Stimulated activated CD4-positive, alpha-beta T cell treated with anti-CD3 and anti-CD28 coated beads, Interleukin-1b, Interleukin-23, amount 100 ng/mL, for 4 hours (primary cell): ENCODE measurements around the gene TMEM121.

Experiments used
- DNase-seq, 2 donors: peaks; one replicate each; pipeline ENCODE4 v3.0.0-alpha.2; 2020; ENCODE audit warnings: low read depth in 2 of 2

The TMEM121 gene

DNA sequence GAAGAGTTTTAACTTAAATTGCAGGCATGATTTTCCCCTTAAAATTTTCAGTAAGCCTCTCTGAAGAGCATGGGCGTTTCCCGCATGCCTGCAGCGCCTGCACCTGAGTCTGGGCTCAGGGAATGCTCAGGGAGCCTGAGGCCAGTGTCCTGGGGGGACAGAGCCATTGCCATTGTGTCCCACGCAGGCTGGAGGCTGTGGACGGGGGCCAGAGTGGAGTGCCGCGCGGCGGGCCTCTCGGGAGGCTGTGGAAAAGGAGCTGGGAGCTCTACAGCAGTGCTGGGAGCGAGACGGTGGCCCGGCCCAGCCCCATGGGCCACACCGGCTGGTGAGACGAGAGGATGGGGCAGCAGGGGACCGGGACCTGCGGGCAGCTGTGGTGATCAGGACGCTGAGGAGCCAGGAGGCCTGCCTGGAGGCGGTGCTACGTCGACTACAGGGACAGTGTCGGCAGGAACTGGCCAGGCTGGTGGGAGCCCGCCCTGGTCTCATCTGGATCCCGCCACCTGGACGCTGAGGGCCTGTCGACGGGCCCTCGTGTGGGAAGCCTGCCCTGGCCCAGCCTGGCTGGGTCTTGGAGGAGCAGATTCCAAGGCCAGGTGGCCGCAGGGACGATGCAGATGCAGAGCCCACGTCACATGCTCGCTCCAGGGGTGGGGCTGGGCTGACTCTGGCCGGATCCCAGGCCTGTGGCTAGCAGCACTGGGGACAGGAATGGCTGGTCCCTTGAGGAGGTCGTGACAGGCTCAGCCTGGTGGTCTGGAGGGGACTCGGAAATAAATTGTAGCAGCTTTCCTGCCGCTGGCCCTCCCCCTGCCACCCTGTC is 27.7 kb upstream of the TMEM121 start:
- no peak for DNase-seq

DNA sequence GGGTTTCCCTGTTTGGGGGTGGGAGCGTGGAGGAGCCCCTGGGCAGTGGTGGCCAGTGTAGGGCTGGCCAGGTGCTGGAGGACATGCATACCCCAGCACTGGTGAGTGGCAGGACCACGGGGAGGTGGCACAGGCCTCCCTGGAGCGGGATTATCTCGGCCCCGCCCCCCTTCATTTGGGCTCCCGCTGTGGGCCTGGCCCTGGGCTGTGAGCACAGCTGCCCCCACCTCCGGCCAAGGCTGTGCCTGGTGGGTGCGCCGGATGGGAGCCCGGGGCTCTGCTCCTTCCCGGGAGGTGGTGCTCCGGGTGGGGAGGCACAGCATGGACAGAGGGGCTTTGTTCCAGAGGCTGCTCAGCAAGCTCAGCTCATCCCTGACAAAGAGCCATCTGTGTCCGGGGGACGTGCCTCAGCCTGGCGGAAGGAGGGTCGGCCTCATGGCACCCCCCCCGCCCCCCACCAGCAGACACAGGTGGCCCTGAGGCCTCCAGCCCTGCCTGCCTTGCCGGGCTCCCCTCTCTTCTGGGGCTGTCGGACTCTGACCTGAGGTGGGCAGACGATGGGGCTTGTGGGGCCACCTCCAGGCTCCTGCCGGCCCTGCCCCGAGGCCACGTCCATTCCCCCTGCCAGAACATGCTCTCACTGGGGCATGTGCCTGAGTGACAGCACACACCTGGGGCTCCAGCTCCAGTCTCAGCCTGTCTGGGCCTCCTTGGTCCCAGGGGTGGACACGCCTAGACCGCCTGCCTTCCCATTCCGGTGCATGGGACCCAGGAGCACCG is 26.9 kb upstream of the TMEM121 start:
- DNase-seq, result no peak

DNA sequence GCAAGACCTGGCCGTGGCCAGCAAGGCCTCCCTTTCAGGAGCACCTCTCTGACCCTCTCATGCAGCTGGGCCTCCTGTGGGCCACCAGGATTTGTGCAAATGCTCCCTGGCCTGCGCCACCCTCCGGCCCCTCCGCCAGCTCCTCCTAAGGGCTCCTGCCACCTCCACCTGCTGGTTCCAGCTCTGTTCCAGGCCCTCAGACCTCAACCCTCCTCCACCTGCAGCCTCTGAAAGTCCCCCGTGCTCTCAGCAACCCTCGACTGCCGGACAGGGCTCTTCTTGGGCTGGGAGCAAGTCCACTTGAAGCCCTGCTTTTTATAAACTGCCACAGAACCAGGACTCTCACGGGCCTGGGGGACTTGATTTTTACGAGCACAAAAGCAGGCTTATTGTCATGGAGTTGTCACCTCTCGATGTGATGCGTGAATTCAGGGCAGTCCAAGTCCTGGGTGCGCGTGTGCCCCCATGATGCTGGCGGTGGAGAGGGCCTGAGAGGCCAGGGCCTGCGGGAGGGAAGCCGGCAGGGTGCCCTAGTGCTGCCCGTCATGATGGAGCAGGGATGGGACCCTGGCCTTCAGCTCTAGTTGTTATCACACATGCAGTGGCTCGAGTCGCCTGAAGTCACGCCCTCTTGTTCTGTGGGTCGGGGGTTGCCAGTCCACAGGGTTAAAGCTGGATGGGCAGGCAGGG is 26.2 kb upstream of the TMEM121 start:
- DNase-seq, result no peak

- DNase-seq, result no peak
These were observed 25.7 kb upstream of the TMEM121 start for GRCh38 chr14:105500726-105501101.

- no peak for DNase-seq
These were observed 24.7 kb upstream of the TMEM121 start for GRCh38 chr14:105501504-105502291.

GRCh38 chr14:105502446-105503295 is 23.7 kb upstream of the TMEM121 start:
- DNase-seq, result no peak

DNA sequence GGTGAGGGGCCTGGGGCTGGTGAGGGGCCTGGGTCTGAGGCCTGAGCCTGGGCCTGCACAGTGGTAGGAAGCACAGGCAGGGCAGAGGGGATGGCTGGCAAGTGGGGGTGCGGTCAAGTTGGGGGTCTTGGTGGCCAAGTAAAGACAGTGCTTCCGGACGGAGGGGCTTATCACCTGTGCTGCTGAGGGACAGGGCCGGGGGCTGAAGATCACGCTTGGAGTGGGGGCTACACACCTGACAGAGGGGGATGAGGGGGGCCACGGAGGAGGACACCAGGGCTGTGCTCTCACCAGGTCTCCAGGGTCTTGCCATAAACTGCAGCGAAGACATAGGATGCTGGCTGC is 23.1 kb upstream of the TMEM121 start:
- no peak for DNase-seq

GRCh38 chr14:105503935-105504692 is 22.3 kb upstream of the TMEM121 start:
- DNase-seq, result no peak

- DNase-seq, result no peak
These were observed 21.3 kb upstream of the TMEM121 start for GRCh38 chr14:105505101-105505500.

DNA sequence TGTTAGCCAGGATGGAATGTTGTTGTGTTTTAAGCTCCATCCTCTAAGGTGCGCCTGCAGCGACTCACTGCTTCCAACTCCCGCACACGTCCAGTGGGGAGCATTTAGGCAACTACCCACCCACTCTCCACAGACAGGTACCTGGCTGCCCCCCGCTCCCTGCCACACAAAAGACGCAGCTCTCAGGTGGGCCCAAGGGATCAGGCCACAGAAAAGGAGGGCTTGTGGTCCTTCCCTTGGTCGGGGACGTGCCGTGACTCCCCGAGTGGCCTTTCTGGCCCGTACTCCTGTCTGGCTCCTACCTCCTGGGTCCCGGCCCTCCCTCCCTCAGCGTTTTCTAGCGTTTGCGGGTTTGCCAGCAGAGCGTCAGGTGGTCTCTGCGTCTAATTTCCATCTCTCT is 19.1 kb upstream of the TMEM121 start:
- no peak for DNase-seq

DNA sequence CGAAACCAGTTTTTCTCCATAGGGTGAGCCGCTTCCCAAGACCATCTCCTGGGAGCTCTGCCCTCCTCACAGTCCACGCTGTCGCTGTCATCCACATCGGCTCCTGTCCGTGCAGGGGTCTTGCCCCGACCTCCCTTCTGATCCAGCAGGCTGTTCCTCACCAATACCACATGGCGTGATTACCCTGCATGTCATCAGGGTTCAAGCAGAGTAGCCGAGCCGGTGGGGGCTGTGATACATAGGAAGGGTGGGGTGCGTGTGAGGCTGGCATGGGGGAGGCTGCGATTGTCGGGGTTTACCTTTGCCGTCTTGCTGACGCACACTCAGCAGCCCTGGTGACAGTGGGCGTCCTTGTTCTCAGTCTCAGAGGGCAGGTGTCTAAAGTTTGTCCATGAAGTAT is 18.3 kb upstream of the TMEM121 start:
- no peak for DNase-seq

DNA sequence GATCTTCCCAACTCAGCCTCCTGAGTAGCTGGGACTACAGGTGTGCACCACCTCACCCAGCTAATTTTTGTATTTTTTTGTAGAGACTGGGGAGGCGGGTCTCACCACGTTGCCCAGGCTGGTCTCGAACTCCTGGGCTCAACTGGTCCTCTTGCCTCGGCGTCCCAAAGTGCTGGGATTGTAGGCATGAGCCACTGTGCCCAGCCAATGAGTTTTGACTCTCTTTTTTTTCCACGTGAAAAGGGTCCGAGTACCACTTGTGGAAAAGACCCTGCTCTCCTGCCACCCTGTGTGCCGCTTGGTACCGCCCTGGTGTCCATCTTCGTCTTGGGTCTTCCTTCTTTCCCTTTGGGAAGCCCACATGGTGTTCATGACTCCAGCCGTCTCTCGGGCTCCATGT is 17.8 kb upstream of the TMEM121 start:
- DNase-seq, result no peak

- no peak for DNase-seq
These were observed 9.3 kb upstream of the TMEM121 start for GRCh38 chr14:105517096-105517495.

DNA sequence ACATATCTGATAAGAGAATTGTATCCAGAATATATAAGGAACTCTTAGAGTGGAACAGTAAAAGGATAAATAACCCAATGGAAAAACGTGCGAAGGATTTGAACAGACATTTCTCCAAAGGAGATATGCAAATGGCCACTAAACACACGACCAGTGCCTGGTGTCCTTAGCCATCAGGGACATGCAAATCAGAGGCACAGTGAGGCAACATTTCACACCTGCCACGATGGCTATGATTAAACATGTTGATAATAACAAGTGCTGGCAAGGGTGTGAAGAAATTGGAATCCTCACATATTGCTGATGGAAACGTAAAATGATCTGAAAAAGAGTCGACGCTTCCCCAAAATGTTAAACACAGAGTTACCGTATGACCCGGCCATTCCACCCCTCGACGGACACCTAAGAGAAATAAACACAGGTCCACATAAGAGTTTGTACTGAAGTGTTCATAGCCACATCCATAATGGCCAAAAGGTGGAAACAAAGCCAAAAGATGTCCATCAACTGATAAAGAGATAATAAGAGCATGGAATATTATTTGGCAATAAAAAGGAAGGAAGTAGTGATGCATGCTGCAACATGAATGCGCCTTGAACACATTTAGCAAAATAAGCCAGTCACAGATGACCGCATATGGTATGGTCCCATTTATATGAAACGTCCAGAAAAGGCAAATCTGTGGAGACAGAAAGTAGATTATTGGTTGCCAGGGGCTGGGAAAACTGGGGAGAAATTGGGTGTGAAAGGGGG is 6.3 kb upstream of the TMEM121 start:
- no peak for DNase-seq

- no peak for DNase-seq
These were observed 1.1 kb upstream of the TMEM121 start for GRCh38 chr14:105525326-105525725.

DNA sequence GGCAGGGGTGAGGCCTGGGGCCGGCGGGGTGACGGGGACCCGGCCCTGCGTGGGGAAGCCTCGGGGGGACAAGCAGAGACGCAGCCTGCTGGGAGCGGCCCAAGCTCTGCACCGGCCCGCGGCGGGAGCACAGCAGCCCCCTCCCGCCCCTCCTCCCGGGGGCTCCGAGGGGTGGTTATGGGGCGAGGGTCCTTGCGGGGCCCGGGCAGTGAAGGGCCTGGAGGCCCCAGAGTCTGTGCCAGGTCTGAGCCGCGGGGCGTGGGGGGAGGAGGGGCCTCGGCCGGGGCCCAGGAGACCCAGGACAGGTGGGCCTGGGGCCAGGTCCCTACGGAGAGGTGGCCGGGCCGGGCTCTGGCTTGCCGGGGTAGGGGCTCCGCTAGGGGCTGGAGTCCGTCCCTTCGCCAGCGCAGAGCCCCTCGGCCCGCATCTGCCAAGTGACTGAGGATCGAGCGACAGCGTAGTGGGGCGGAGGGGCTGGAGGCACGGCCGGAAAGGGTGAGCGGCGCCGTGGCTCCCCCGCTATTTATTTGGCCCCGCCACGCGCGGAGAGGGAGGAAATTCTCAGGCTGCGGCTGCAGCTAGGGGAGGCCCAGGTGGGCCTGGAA is 495 bp downstream of the TMEM121 start:
- DNase-seq, result no peak

GRCh38 chr14:105527381-105527825 is 1.0 kb downstream of the TMEM121 start:
- DNase-seq, result no peak

DNA sequence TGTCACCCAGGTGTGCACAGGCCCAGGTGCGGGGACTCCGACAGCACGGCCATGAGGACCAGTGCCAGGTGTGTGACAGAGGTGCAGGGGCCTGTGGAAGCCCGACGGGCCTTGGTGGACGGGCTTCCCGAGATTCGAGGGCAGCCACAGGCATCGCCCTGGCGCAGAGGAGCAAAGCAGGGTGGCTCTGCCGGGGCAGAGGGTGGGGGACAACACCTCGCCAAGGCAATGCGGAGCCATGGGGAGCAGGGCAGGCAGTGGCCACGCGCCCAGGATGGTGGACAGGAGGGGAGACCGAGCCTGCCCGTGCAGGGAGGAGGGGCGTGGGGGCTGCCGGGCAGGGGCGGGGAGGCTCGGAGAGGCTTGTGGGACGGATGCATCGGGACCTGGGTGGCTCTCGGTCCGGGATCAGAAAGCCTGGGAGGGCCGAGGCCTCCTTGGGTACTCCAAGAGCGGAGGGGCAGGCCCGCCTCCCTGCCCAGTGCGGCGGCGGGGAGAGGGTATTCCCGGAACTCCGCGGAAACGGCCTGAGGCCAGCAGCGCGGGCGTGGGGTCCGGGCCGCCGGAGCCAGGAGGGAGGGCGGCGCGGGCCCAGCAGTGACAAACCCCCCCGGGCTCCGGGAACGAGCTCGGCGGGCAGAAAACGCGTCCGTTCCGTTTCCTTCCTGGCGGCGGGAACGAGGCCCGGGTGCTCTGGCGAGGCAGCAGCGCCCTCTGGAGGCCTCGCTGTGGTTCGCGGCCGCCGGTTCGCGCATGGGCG is 1.6 kb downstream of the TMEM121 start:
- peak; percentile 71 to 82 for DNase-seq
